Endothelial cell (in vitro differentiated cells): ENCODE results near the gene ITPR2. TPM values are rescaled to one million over a fixed set of nuclear protein-coding genes. Genes with fewer than 3 reads are reported as not detected.
"Not testable (repeated sequence)": the region's sequence is repeated elsewhere in the genome, so short reads cannot be mapped to it uniquely, and the experiment has no call there.

Experiments used
- DNase-seq: peaks from one replicate; pipeline ENCODE4 v3.0.0; 2021; ENCODE audit warnings: low spot score
- H3K27ac Mint-ChIP-seq: one replicate; pipeline ENCODE4 v1.8.0; 2021; ENCODE audit warnings: mixed read lengths, inconsistent platforms; ENCODE audit not compliant: unreplicated experiment
- H3K27me3 Mint-ChIP-seq: one replicate; pipeline ENCODE4 v1.8.0; 2021; ENCODE audit warnings: mild to moderate bottlenecking, moderate library complexity, mixed read lengths, inconsistent platforms; ENCODE audit not compliant: unreplicated experiment
- H3K36me3 Mint-ChIP-seq: one replicate; pipeline ENCODE4 v1.8.0; 2021; ENCODE audit warnings: mild to moderate bottlenecking, low read depth, mixed read lengths, inconsistent platforms; ENCODE audit not compliant: unreplicated experiment
- H3K4me1 Mint-ChIP-seq: one replicate; pipeline ENCODE4 v1.8.0; 2021; ENCODE audit warnings: mild to moderate bottlenecking, mixed read lengths, inconsistent platforms; ENCODE audit not compliant: unreplicated experiment
- H3K4me3 Mint-ChIP-seq: one replicate; pipeline ENCODE4 v1.8.0; 2021; ENCODE audit warnings: mild to moderate bottlenecking, mixed read lengths, inconsistent platforms; ENCODE audit not compliant: unreplicated experiment
- H3K9me3 Mint-ChIP-seq: one replicate; pipeline ENCODE4 v1.8.0; 2021; ENCODE audit warnings: mixed read lengths, inconsistent platforms; ENCODE audit not compliant: unreplicated experiment
- CTCF ChIP-seq: fragments of 200-600 bp; sonication (generic); IDR thresholded peaks from one replicate; pipeline ENCODE4 v1.5.0; 2021; ENCODE audit warnings: antibody characterized with exemption; ENCODE audit not compliant: unreplicated experiment
- total RNA-seq: library from RNA; stranded (reverse); fragmentation: NEBNext Ultra II Directional; extraction: Animal tissue kit (Norgen Biotek cat#: 25700); gene quantifications from one replicate; pipeline ENCODE4 v1.2.1, GENCODE V29; 2021; ENCODE audit not compliant: unreplicated experiment

Gene ITPR2
- total RNA-seq, 1 donor from 2014 or later, result 33.8 TPM

GRCh38 chr12:26760657-26761293 lies 72.2 kb downstream of the ITPR2 start:
- Mint-ChIP-seq H3K4me1 (no peaks in the 10 kb centered on the region), H3K27me3 (no peaks in the 10 kb centered on the region), H3K9me3 (peaks cover 6% of the 10 kb centered on the region), H3K36me3 (peaks cover 17% of the 10 kb centered on the region), H3K27ac (no peak overlapping the region), H3K4me3 (no peak overlapping the region)
- DNase-seq, result no peak
- TF ChIP-seq CTCF, result no peak

DNA sequence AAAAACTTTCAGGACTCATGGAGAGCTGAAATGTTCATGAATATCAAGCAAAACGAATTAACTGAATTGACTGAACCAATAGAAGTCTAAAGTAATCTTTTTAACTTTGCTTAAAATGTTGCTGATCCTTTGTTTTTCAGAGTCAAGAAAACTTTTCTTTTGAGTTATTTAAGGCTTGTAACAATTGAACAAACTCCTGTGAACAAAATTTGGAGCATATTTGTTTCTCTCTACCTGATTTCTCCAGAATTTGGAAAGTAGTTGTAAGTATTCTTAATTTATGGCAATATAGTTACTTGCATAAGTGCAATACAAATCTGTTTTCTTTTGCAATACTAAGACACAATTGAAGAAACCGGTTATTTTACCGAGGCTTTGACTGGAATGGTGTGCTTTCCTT lies 77.6 kb downstream of the ITPR2 start:
- H3K27me3 Mint-ChIP-seq, DNase-seq, H3K4me1 Mint-ChIP-seq, H3K4me3 Mint-ChIP-seq, H3K9me3 Mint-ChIP-seq, H3K27ac Mint-ChIP-seq: not testable (repeated sequence)
- peaks cover 25% of the 10 kb centered on the region for H3K36me3 Mint-ChIP-seq

GRCh38 chr12:26754148-26754547 lies 78.8 kb downstream of the ITPR2 start:
- H3K4me3 Mint-ChIP-seq, result no peak overlapping the region
- peaks cover 2% of the 10 kb centered on the region for H3K4me1 Mint-ChIP-seq
- TF ChIP-seq CTCF, result no peak
- peaks cover 4% of the 10 kb centered on the region for H3K27me3 Mint-ChIP-seq
- H3K36me3 Mint-ChIP-seq, result peaks cover 25% of the 10 kb centered on the region
- H3K27ac Mint-ChIP-seq, result no peak overlapping the region
- peaks cover 6% of the 10 kb centered on the region for H3K9me3 Mint-ChIP-seq
- no peak for DNase-seq

DNA sequence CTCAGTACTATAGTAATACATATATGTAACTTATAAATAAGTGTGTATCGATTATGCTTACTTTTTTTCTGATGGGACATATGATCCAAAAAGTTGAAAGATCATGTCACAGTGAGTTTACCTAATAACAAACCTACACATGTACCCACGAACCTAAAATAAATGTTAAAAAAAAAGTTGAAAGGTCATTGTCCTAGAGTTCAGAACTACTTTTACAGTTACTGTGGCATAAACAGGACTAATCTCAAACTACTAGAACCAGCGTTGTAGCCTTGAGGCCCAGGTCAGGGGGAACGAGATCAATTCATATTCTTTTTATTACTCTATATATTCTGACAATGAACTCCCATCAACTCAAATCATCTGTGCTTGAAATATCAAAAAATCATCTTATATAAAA lies 81.8 kb downstream of the ITPR2 start:
- Mint-ChIP-seq H3K4me1 (peaks cover 25% of the 10 kb centered on the region), H3K4me3 (no peak overlapping the region), H3K27me3 (peaks cover 4% of the 10 kb centered on the region), H3K27ac (no peak overlapping the region), H3K9me3 (peaks cover under 1% of the 10 kb centered on the region), H3K36me3 (peaks cover 17% of the 10 kb centered on the region)
- DNase-seq, result no peak
- TF ChIP-seq CTCF, result no peak

DNA sequence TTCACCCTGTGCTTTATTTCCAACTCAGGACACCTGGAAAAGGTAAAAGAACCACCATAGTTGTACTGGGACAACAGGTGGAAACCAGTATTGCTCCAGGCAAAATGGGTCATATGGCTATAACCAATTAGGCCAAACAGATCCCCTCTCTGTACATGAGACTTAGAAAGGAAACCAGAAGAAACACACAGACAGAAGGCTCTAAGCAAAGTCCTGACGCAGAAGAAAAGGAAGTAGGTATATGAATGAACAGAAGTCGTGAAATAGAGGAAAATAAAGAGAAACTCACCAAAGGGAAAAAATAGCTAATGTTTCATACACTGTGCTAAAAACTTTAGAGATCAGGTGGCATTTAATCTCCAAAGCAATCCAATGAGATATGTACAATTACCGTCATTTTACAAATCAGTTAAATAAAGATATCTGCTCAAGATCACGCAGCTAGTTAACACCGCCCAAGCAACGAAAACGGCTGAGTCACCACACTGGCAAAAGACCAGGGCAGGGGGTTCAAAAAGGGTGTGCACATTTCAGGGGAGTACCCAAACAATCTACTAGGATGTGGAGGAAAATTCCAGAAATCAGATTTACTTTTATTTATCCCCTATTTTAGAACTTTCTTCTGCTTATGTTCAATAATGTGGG lies 82.3 kb downstream of the ITPR2 start:
- TF ChIP-seq CTCF, result no peak
- Mint-ChIP-seq H3K27ac (no peak overlapping the region), H3K9me3 (no peaks in the 10 kb centered on the region), H3K4me3 (no peak overlapping the region), H3K4me1 (peaks cover 30% of the 10 kb centered on the region), H3K36me3 (peaks cover 14% of the 10 kb centered on the region), H3K27me3 (peaks cover 4% of the 10 kb centered on the region)
- no peak for DNase-seq
